GM18870 (cell line): ENCODE measurements around the gene TPSD1.
"Not testable (repeated sequence)": the region's sequence is repeated elsewhere in the genome, so short reads cannot be mapped to it uniquely, and the experiment has no call there.

ENCODE experiments used
- ATAC-seq: cut with Tn5 transposase; IDR thresholded peaks from one replicate; pipeline ENCODE4 v1.9.1; 2021; ENCODE audit warnings: moderate library complexity; ENCODE audit not compliant: unreplicated experiment

The TPSD1 gene

DNA sequence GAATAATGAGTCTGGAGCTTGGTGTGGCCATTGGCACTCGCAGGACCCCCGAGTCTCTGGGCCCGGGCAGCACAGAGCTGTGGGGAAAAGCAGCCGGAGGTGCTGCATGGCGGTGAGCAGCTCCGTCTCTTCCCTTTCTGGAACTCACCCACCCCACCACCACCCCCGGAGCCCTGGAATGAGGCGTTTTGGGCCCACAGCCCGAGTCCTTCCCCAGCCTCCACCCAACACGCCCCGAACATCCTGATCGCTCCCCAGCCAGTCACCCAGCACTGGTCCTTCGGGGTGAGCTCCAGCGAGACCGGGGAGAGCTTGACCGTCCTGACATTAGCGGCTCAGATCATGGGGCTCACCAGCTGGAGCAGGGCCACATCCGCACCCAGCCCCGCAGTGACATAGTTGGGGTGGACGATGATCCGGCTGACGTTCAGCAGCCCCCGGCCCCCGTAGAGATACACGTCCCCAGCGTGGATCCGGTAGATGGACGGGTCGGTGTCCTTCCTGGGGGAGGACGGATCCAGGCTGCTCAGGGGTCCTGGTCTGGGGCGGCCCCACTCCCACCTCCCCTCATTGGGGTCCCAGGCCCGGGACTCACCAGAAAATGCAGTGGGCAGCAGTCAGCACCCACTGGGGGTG lies 6.5 kb downstream of the TPSD1 start:
- no peak for ATAC-seq

DNA sequence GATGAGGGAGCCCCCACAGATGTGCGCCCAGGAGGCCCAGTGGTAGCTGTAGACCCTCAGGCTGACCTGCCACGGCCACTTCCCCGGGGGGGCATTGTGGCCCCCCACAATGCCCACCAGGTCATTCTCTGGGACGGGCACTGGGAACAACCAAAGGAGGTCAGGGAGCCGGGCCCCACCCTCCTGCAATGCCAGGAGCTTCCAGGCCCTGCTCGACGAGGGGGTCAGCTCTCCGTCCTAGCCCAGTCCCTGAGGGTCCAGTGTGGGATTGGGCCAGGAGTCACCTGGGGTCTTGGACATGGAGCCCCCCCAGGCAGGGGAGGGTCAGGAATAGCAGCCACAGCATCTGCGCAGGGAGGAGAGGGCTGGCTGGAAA lies 7.0 kb downstream of the TPSD1 start:
- no peak for ATAC-seq

DNA sequence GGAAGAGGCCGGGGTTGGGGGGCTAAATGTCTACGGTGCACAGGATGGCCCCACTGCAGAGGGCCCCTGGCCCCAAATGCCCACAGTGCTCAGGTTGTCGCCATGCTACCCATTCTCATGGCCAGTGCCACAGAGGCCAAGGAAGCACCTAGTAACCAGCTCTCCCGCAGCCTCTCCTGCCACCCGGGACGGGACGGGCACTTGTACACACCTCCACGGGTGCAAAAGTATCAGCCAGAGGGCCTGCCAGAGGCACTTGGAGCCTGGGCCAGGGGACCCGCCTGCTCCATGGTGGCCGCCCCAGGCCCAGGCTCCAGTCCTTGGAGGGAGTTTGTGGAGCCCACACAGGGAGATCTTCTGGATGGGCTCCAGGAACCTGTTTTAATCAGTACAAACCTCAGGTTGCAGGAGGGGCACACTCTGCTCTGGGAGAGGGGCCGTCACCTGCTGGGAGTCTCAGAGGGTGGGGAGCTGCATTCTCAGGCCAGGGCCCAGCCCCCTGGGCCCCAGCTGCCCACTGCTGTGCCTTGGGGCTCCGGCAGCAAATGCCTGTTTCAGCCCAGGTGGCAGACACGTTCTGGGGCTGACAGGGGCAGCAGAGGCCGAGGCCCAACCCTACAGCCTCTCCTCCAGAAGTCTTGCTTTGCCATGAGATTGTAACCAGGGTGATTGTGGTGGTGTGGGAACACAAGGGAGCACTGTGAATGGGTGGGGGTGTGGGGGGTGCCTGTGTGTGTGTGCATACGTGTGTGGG lies 7.9 kb downstream of the TPSD1 start:
- ATAC-seq: no peak

GRCh38 chr16:1264345-1265089 lies 8.6 kb downstream of the TPSD1 start:
- no peak for ATAC-seq

- ATAC-seq: no peak
These were observed 9.3 kb downstream of the TPSD1 start for GRCh38 chr16:1265090-1265630.

DNA sequence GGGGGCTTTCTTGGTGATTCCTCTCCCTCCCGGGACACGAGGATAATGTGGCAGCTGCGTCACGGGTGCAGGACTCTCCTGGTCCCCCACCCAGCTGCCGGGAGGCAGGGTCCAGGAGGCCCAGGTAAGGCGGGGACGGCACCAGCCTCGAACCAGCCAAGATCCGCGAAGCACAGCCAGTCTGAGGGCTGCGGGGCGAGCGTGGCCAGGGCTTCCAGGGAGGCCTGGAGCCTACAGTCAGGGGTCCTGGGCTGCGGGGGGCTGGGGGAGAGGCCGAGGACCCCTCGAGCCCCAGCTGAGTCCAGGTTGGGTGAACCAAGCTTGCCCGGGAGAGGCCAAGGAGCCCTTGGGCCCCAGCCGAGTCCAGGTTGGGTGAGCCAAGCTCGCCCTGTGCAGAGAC lies 10.0 kb downstream of the TPSD1 start:
- no peak for ATAC-seq

DNA sequence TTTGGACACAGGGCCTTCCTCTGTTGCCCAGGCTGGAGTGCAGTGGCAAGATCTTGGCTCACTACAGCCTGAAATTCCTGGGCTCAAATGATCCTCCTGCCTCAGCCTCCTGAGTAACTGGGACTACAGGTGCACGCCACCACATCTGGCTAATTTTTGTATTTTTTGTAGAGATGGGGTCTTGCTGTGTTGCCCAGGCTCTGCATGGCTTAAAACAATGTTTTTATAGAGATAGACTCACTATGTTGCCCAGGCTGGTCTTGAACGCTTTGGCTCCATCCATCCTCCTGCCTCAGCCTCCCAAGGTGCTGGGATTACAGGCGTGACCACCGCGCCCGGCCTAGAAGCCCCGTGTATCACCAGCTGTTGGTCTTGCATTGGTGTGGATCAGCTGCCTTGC lies 13.5 kb downstream of the TPSD1 start:
- not testable (repeated sequence) for ATAC-seq

GRCh38 chr16:1271380-1271723 lies 15.5 kb downstream of the TPSD1 start:
- ATAC-seq: no peak

- ATAC-seq: not testable (repeated sequence)
These were observed 16.0 kb downstream of the TPSD1 start for GRCh38 chr16:1271724-1272413.

- no peak for ATAC-seq
These were observed 16.8 kb downstream of the TPSD1 start for GRCh38 chr16:1272453-1273198.

DNA sequence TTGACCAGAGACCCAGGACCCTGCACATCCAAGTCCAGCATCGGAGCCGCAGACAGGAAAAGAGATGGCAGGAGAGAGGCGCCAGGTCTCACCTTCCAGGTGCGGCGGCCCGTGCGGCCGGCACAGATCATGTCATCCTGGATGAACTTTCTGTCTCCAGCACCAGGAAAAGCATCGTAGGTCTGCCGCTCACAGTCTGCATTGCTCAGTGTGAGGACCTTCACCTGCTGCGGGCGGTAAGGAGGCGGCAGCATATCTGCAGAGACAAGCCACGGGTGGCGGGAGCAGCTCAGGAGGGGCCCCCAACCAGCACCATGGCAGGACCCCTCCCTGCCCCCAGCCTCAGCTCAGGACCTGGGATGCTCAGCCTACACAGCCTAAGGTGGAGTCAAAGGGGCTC lies 17.9 kb downstream of the TPSD1 start:
- ATAC-seq: no peak

DNA sequence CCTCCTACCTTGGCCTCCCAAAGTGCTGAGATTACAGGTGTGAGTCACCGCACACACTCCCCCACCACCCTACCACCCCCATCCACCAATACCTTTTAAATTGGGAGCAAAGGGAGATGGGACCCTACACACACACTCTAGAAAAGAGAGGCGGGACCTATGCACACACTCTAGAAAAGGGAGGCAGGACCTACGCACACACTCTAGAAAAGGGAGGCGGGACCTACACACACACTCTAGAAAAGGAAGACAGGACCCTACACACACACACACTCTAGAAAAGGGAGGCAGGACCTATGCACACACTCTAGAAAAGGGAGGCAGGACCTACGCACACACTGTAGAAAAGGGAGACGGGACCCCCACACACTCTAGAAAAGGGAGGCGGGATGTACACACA lies 18.9 kb downstream of the TPSD1 start:
- ATAC-seq: no peak

GRCh38 chr16:1275791-1276579 lies 20.1 kb downstream of the TPSD1 start:
- no peak for ATAC-seq

GRCh38 chr16:1276580-1276878 lies 20.7 kb downstream of the TPSD1 start:
- ATAC-seq: no peak

- no peak for ATAC-seq
These were observed 21.3 kb downstream of the TPSD1 start for GRCh38 chr16:1277151-1277598.

- ATAC-seq: no peak
These were observed 21.9 kb downstream of the TPSD1 start for GRCh38 chr16:1277617-1278282.

DNA sequence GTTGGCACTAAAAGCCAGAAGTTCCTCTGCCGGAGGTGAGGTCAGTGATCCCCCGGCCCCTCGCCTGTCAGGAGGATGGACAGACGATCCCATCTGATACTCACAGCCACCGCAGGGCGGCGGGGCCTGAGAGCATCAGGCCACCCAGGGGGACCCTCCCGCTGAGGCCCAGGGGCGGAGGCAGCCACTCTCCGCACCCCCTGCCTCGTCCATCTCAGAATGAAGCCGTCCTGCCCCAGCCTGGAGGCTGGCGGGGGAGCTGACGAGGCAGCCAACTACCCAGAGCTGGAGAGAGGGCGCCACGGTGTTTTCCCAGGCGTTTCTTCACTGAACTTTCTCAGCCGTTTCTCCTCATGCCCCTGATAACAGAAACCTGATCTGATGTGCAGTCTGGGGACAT lies 22.6 kb downstream of the TPSD1 start:
- ATAC-seq: no peak

- no peak for ATAC-seq
These were observed 23.4 kb downstream of the TPSD1 start for GRCh38 chr16:1279081-1279944.
